Measurements from ENCODE around the gene MGAT4B.

The MGAT4B gene

DNA sequence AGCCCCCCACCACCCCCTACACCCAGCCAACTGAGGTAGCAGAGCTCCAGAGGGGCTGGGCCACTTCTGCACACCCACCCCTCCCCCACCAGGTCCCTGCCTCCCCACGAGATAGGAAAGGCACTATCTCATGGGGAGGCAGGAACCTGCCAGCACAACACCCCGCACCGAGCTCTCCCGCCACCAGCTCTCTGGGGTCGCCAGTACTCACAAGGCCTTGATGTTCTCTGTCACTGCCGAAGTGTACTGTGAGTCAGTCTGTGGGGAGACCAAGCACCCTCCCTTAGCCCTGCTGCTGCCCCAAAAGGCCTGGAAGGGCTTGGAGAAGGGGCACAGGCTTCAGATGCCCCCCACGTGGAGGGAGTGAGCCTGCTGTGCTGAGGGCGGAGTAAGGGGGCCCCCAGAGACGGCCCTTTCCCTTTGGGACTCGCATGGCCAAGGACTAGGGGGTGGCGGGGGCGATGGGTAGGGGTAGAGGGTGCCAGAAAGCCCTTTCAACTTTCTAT is 5.9 kb downstream of the MGAT4B start:
- TF ChIP-seq BACH2 (CRISPR knock-in tag; IDR thresholded peaks at IDR 0.05; ENCODE audit: borderline replicate concordance) (no peak), RARB (CRISPR knock-in tag; IDR thresholded peaks at IDR 0.05) (no peak), TCF4 (CRISPR knock-in tag; IDR thresholded peaks at IDR 0.05; ENCODE audit: borderline replicate concordance) (no peak), OSR1 (CRISPR knock-in tag; IDR thresholded peaks at IDR 0.05) (no peak), GLIS3 (CRISPR knock-in tag; IDR thresholded peaks at IDR 0.05) (no peak), ISL1 (CRISPR knock-in tag; IDR thresholded peaks at IDR 0.05) (no peak), ZNF70 (CRISPR knock-in tag; IDR thresholded peaks at IDR 0.05) (no peak), ZNF8 (CRISPR knock-in tag; IDR thresholded peaks at IDR 0.05) (no peak), ZC3H10 (CRISPR knock-in tag; IDR thresholded peaks at IDR 0.05) (no peak), CSDC2 (CRISPR knock-in tag; IDR thresholded peaks at IDR 0.05) (no peak), ARNTL (CRISPR knock-in tag; IDR thresholded peaks at IDR 0.05; ENCODE audit: borderline replicate concordance, low read depth) (no peak), ZNF565 (CRISPR knock-in tag; conservative IDR thresholded peaks at IDR 0.05; ENCODE audit: low read depth) (no peak), ZFP3 (CRISPR knock-in tag; IDR thresholded peaks at IDR 0.05) (no peak), SNAI2 (CRISPR knock-in tag; IDR thresholded peaks at IDR 0.05) (no peak), ESRRG (CRISPR knock-in tag; IDR thresholded peaks at IDR 0.05) (no peak), PPARA (CRISPR knock-in tag; IDR thresholded peaks at IDR 0.05; ENCODE audit: borderline replicate concordance) (no peak)
- TF ChIP-seq, protein P1, sequence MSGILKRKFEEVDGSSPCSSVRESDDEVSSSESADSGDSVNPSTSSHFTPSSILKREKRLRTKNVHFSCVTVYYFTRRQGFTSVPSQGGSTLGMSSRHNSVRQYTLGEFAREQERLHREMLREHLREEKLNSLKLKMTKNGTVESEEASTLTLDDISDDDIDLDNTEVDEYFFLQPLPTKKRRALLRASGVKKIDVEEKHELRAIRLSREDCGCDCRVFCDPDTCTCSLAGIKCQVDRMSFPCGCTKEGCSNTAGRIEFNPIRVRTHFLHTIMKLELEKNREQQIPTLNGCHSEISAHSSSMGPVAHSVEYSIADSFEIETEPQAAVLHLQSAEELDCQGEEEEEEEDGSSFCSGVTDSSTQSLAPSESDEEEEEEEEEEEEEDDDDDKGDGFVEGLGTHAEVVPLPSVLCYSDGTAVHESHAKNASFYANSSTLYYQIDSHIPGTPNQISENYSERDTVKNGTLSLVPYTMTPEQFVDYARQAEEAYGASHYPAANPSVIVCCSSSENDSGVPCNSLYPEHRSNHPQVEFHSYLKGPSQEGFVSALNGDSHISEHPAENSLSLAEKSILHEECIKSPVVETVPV (CRISPR knock-in tag; IDR thresholded peaks at IDR 0.05), result no peak
- TF ChIP-seq, protein P2, sequence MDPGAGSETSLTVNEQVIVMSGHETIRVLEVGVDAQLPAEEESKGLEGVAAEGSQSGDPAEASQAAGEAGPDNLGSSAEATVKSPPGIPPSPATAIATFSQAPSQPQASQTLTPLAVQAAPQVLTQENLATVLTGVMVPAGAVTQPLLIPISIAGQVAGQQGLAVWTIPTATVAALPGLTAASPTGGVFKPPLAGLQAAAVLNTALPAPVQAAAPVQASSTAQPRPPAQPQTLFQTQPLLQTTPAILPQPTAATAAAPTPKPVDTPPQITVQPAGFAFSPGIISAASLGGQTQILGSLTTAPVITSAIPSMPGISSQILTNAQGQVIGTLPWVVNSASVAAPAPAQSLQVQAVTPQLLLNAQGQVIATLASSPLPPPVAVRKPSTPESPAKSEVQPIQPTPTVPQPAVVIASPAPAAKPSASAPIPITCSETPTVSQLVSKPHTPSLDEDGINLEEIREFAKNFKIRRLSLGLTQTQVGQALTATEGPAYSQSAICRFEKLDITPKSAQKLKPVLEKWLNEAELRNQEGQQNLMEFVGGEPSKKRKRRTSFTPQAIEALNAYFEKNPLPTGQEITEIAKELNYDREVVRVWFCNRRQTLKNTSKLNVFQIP (CRISPR knock-in tag; IDR thresholded peaks at IDR 0.05; ENCODE audit: borderline replicate concordance, low read depth), result no peak
- TF ChIP-seq, protein P3, sequence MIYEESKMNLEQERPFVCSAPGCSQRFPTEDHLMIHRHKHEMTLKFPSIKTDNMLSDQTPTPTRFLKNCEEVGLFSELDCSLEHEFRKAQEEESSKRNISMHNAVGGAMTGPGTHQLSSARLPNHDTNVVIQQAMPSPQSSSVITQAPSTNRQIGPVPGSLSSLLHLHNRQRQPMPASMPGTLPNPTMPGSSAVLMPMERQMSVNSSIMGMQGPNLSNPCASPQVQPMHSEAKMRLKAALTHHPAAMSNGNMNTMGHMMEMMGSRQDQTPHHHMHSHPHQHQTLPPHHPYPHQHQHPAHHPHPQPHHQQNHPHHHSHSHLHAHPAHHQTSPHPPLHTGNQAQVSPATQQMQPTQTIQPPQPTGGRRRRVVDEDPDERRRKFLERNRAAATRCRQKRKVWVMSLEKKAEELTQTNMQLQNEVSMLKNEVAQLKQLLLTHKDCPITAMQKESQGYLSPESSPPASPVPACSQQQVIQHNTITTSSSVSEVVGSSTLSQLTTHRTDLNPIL (CRISPR knock-in tag; IDR thresholded peaks at IDR 0.05; ENCODE audit: low read depth), result no peak
- TF ChIP-seq, protein P4, sequence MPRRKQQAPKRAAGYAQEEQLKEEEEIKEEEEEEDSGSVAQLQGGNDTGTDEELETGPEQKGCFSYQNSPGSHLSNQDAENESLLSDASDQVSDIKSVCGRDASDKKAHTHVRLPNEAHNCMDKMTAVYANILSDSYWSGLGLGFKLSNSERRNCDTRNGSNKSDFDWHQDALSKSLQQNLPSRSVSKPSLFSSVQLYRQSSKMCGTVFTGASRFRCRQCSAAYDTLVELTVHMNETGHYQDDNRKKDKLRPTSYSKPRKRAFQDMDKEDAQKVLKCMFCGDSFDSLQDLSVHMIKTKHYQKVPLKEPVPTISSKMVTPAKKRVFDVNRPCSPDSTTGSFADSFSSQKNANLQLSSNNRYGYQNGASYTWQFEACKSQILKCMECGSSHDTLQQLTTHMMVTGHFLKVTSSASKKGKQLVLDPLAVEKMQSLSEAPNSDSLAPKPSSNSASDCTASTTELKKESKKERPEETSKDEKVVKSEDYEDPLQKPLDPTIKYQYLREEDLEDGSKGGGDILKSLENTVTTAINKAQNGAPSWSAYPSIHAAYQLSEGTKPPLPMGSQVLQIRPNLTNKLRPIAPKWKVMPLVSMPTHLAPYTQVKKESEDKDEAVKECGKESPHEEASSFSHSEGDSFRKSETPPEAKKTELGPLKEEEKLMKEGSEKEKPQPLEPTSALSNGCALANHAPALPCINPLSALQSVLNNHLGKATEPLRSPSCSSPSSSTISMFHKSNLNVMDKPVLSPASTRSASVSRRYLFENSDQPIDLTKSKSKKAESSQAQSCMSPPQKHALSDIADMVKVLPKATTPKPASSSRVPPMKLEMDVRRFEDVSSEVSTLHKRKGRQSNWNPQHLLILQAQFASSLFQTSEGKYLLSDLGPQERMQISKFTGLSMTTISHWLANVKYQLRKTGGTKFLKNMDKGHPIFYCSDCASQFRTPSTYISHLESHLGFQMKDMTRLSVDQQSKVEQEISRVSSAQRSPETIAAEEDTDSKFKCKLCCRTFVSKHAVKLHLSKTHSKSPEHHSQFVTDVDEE (CRISPR knock-in tag; IDR thresholded peaks at IDR 0.05), result no peak
- no peak for ATAC-seq

DNA sequence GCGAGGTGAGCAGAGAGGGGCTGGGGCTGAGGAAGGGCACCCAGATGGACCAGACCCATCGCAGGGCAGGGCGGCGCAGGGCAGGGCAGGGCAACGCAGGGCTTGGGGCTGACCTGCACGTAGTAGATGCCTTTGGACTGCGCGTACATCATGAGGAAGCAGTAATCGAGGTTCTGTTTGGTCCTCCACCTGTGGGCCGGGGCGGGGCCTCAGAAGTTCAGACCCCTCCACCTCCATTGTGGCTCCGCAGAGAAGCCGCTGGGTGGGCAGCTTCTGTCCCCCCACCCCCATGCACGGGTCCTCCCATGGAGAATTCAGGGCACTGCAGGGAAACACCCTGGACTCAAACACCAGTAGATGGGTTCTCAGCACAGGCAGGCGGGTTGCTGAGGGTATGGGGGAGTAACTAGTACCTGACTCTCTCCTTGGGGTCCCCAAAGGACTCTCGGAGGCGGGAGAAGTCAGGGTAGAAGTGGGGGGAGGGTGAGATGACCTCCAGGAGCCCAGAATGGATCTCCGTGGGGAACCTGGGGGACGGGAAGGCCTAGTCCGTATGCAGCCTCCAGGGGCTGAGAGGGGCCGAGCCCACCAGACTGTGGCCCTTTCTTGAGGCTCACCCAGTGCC is 6.5 kb downstream of the MGAT4B start:
- no peak for ATAC-seq
- TF ChIP-seq, protein P2 (CRISPR knock-in tag; IDR thresholded peaks at IDR 0.05; ENCODE audit: borderline replicate concordance, low read depth), result no peak
- TF ChIP-seq RARB (CRISPR knock-in tag; IDR thresholded peaks at IDR 0.05), result no peak
- TF ChIP-seq ZFP3 (CRISPR knock-in tag; IDR thresholded peaks at IDR 0.05), result no peak
- TF ChIP-seq OSR1 (CRISPR knock-in tag; IDR thresholded peaks at IDR 0.05), result no peak
- TF ChIP-seq, protein P4 (CRISPR knock-in tag; IDR thresholded peaks at IDR 0.05), result no peak
- no peak for TF ChIP-seq TCF4 (CRISPR knock-in tag; IDR thresholded peaks at IDR 0.05; ENCODE audit: borderline replicate concordance)
- TF ChIP-seq, protein P1 (CRISPR knock-in tag; IDR thresholded peaks at IDR 0.05), result no peak
- TF ChIP-seq GLIS3 (CRISPR knock-in tag; IDR thresholded peaks at IDR 0.05), result no peak
- no peak for TF ChIP-seq ZNF8 (CRISPR knock-in tag; IDR thresholded peaks at IDR 0.05)
- TF ChIP-seq, protein P5, sequence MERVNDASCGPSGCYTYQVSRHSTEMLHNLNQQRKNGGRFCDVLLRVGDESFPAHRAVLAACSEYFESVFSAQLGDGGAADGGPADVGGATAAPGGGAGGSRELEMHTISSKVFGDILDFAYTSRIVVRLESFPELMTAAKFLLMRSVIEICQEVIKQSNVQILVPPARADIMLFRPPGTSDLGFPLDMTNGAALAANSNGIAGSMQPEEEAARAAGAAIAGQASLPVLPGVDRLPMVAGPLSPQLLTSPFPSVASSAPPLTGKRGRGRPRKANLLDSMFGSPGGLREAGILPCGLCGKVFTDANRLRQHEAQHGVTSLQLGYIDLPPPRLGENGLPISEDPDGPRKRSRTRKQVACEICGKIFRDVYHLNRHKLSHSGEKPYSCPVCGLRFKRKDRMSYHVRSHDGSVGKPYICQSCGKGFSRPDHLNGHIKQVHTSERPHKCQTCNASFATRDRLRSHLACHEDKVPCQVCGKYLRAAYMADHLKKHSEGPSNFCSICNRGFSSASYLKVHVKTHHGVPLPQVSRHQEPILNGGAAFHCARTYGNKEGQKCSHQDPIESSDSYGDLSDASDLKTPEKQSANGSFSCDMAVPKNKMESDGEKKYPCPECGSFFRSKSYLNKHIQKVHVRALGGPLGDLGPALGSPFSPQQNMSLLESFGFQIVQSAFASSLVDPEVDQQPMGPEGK (CRISPR knock-in tag; IDR thresholded peaks at IDR 0.05; ENCODE audit: borderline replicate concordance), result no peak
- TF ChIP-seq ISL1 (CRISPR knock-in tag; IDR thresholded peaks at IDR 0.05), result no peak
- TF ChIP-seq ZNF70 (CRISPR knock-in tag; IDR thresholded peaks at IDR 0.05), result no peak
- no peak for TF ChIP-seq ZFP30 (CRISPR knock-in tag; IDR thresholded peaks at IDR 0.05)
- TF ChIP-seq ESRRG (CRISPR knock-in tag; IDR thresholded peaks at IDR 0.05), result no peak

All from SK-N-SH treated with all-trans-retinoic acid at 6 μM for 48 hours (cell line).